ENCODE measurements around the gene SALL3.

DNA sequence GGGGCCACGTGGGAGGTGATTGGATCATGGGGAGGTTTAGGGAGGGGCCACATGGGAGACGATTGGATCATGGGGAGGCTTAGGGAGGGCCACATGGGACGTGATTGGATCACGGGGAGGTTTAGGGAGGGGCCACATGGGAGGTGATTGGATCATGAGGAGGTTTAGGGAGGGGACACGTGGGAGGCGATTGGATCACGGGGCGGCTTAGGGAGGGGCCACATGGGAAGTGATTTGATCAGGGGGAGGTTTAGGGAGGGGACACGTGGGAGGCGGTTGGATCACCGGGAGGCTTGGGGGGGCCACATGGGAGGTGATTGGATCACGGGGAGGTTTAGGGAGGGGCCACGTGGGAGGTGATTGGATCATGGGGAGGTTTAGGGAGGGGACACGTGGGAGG is 22.5 kb upstream of the SALL3 start:
- TF ChIP-seq PATZ1 (CRISPR knock-in tag; IDR thresholded peaks at IDR 0.05; ENCODE audit: borderline replicate concordance) = no peak
- no peak for TF ChIP-seq CREB5 (CRISPR knock-in tag; IDR thresholded peaks at IDR 0.05; ENCODE audit: low read depth)
- no peak for TF ChIP-seq ZFP30 (CRISPR knock-in tag; IDR thresholded peaks at IDR 0.05)
- no peak for TF ChIP-seq TOX (CRISPR knock-in tag; IDR thresholded peaks at IDR 0.05; ENCODE audit: borderline replicate concordance)
- TF ChIP-seq, protein P1, sequence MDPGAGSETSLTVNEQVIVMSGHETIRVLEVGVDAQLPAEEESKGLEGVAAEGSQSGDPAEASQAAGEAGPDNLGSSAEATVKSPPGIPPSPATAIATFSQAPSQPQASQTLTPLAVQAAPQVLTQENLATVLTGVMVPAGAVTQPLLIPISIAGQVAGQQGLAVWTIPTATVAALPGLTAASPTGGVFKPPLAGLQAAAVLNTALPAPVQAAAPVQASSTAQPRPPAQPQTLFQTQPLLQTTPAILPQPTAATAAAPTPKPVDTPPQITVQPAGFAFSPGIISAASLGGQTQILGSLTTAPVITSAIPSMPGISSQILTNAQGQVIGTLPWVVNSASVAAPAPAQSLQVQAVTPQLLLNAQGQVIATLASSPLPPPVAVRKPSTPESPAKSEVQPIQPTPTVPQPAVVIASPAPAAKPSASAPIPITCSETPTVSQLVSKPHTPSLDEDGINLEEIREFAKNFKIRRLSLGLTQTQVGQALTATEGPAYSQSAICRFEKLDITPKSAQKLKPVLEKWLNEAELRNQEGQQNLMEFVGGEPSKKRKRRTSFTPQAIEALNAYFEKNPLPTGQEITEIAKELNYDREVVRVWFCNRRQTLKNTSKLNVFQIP (CRISPR knock-in tag; IDR thresholded peaks at IDR 0.05; ENCODE audit: borderline replicate concordance, low read depth) = no peak
- no peak for TF ChIP-seq ZNF565 (CRISPR knock-in tag; conservative IDR thresholded peaks at IDR 0.05; ENCODE audit: low read depth)
- TF ChIP-seq ZNF70 (CRISPR knock-in tag; IDR thresholded peaks at IDR 0.05) = no peak
- no peak for TF ChIP-seq RARB (CRISPR knock-in tag; IDR thresholded peaks at IDR 0.05)
- no peak for TF ChIP-seq CSDC2 (CRISPR knock-in tag; IDR thresholded peaks at IDR 0.05)
- TF ChIP-seq ZC3H10 (CRISPR knock-in tag; IDR thresholded peaks at IDR 0.05) = no peak
- TF ChIP-seq, protein P2, sequence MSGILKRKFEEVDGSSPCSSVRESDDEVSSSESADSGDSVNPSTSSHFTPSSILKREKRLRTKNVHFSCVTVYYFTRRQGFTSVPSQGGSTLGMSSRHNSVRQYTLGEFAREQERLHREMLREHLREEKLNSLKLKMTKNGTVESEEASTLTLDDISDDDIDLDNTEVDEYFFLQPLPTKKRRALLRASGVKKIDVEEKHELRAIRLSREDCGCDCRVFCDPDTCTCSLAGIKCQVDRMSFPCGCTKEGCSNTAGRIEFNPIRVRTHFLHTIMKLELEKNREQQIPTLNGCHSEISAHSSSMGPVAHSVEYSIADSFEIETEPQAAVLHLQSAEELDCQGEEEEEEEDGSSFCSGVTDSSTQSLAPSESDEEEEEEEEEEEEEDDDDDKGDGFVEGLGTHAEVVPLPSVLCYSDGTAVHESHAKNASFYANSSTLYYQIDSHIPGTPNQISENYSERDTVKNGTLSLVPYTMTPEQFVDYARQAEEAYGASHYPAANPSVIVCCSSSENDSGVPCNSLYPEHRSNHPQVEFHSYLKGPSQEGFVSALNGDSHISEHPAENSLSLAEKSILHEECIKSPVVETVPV (CRISPR knock-in tag; IDR thresholded peaks at IDR 0.05) = no peak
- no peak for TF ChIP-seq ISL1 (CRISPR knock-in tag; IDR thresholded peaks at IDR 0.05)
- no peak for TF ChIP-seq ZFP3 (CRISPR knock-in tag; IDR thresholded peaks at IDR 0.05)
- no peak for TF ChIP-seq BACH2 (CRISPR knock-in tag; IDR thresholded peaks at IDR 0.05; ENCODE audit: borderline replicate concordance)
